ENCODE data around the gene TOMM5. TPM values are rescaled to one million over a fixed set of nuclear protein-coding genes. Genes with fewer than 3 reads are reported as not detected.
"Not testable (repeated sequence)": the region's sequence is repeated elsewhere in the genome, so short reads cannot be mapped to it uniquely, and the experiment has no call there.

Gene TOMM5
- total RNA-seq, 2 donors from 2014 or later, result 76.4 to 123 TPM

DNA sequence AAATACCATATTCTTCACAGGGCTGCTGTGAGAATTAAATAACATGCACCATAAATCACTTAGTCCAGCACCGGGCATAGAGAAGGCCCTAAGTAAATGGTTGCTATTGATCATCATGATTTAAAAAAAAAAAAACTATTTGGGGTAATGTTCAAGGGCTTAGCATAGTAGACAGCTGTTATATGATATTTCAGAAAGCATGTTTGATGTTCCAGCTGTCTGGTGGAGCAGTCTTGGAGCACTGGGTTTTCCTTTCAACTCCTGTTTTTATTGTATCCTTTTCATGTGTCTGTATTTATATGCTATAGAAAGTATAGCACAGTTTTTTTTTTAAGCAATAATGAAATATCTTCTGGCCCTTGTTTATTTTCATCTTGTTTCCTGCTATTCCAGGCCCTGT, 28.0 kb upstream of the TOMM5 start:
- no peak for ATAC-seq
- no peak overlapping the region for H3K27ac Mint-ChIP-seq

DNA sequence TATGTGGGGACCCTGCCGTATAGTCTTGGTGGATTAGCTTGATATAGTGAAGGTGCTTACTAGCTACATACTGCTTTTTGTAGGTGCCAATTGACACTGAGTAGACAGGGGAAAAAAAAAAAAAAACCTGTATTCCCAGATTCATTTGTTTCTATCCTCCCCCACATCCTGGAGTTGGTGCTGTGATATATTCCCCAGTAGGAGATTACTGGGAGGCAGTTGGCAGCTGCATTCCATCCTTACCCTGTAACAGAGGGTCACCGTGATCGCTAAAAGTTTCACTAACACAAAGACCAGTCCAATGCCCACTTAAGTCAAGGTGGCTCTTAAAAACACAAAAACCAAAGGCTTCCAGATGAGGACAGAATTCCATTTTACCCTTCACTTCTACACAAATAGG, 27.4 kb upstream of the TOMM5 start:
- ATAC-seq (no peak), DNase-seq (ENCODE audit: low spot score in 2 of 2) (no peak)
- Mint-ChIP-seq H3K27ac (no peak overlapping the region), H3K36me3 (no peaks in the 10 kb centered on the region), H3K9me3 (no peaks in the 10 kb centered on the region)

More for the DNA sequence above, 28.0 kb upstream of the TOMM5 start:
- Mint-ChIP-seq H3K36me3 (no peaks in the 10 kb centered on the region), H3K9me3 (no peaks in the 10 kb centered on the region)
- DNase-seq (ENCODE audit: low spot score in 2 of 2), result no peak

DNA sequence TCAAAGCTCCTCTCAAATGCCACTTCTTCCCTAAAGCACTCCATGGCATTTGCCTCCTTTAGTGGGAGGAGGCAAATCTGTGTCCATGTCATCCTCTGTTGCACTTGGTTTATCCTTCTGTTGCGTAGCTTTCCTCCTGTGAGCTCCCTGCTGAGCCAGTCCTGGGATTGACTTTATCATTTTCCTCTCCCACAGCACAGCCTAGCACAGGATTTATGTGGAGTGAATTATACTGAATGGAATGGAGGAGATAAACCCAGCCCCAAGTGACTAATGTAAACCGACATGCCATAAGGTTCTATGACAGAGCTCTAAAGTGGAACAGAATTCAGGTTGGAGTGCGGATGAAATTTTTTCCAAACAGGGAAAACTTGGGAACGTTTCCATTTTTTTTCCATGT, 26.4 kb upstream of the TOMM5 start:
- DNase-seq (ENCODE audit: low spot score in 2 of 2) (no peak), ATAC-seq (no peak)
- no peaks in the 10 kb centered on the region for H3K9me3 Mint-ChIP-seq
- peak overlapping the region in 1 of 2 donors; percentile 6 for H3K27ac Mint-ChIP-seq
- no peaks in the 10 kb centered on the region for H3K36me3 Mint-ChIP-seq

DNA sequence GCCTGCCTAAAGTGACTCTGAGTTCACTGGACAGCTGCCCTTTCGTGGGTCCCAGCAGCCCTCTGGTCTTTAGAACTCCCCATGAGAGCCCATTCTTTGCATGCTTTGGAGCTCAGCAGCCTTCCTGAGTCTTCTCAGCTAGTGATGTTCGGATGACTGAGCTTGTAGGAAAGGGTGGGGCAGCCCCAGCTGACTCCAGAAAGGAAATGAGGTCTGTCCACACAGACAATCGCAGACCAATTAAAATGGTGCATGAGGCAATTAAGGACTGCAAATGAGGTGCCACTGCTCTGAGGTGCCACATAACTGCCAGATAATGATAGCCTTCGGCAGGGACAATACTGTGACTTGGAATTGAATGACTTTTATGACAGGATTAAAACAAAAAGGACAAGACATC, 25.4 kb upstream of the TOMM5 start:
- no peak for DNase-seq (ENCODE audit: low spot score in 2 of 2)
- no peaks in the 10 kb centered on the region for H3K36me3 Mint-ChIP-seq
- no peak for ATAC-seq
- no peak overlapping the region for H3K27ac Mint-ChIP-seq
- H3K9me3 Mint-ChIP-seq, result no peaks in the 10 kb centered on the region

DNA sequence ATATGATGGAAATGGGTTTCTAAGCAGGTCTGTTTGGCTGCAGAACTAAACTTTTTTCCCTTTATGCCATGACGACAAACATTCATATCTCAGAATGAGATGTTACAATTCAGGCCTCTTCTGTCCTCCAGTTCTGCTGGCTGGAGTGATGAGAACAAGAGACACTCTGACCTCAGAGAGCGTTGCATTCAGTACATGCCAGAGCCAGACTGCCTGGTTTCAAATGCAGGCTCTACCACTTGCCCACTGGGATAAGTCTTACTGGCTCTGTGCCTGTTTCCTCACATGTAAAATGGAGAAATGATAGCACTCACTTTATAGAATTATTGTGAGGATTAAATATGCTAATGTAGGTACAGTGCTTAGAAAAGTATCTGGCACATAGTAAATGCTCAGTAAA, 24.8 kb upstream of the TOMM5 start:
- ATAC-seq, result no peak
- no peak overlapping the region for H3K27ac Mint-ChIP-seq

DNA sequence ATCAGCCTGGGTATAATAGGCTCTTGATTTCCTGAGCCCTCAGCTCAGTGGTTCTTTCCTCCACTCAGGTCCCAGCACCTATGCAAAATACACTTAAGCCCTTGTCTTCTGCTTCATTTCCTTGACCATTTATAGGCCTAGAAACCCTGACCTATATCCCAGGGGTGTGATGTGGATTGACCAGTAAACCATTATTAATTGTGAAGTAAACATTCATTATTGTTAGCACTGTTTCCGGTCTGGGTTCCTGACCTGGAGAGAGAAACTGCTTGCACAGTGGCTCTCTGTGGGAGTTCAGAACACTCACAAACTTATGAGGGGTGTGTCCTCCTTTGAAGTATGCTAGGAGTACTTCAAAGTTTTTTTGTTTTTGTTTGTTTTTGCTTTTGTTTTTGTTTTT, 19.6 kb upstream of the TOMM5 start:
- Mint-ChIP-seq H3K9me3 (no peaks in the 10 kb centered on the region), H3K36me3 (no peaks in the 10 kb centered on the region), H3K27ac (no peak overlapping the region)
- DNase-seq (ENCODE audit: low spot score in 2 of 2), result no peak
- no peak for ATAC-seq

More for the DNA sequence above, 24.8 kb upstream of the TOMM5 start:
- Mint-ChIP-seq H3K9me3 (no peaks in the 10 kb centered on the region), H3K36me3 (no peaks in the 10 kb centered on the region)
- DNase-seq (ENCODE audit: low spot score in 2 of 2), result no peak

DNA sequence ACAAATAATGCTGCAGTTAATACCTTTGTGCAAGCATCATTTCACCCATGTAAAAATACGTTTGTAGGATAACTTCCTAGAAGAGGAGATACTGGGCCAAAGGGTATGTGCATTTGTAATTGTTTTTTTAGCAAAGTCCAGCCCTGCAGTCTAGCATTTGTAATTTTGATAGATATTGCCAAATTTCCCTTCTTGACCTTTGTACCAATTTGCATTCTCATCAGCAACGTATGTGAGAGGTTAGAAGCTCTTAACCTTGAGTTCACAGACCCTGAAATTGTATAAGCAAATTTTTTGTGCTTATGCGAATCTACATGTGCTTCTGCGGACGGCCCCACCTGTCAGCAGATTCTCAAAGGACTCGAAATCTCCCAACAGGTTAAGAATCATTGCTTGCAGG, 18.6 kb upstream of the TOMM5 start:
- ATAC-seq (no peak), DNase-seq (ENCODE audit: low spot score in 2 of 2) (no peak)
- H3K36me3 Mint-ChIP-seq, result no peaks in the 10 kb centered on the region
- no peaks in the 10 kb centered on the region for H3K9me3 Mint-ChIP-seq
- H3K27ac Mint-ChIP-seq, result no peak overlapping the region

DNA sequence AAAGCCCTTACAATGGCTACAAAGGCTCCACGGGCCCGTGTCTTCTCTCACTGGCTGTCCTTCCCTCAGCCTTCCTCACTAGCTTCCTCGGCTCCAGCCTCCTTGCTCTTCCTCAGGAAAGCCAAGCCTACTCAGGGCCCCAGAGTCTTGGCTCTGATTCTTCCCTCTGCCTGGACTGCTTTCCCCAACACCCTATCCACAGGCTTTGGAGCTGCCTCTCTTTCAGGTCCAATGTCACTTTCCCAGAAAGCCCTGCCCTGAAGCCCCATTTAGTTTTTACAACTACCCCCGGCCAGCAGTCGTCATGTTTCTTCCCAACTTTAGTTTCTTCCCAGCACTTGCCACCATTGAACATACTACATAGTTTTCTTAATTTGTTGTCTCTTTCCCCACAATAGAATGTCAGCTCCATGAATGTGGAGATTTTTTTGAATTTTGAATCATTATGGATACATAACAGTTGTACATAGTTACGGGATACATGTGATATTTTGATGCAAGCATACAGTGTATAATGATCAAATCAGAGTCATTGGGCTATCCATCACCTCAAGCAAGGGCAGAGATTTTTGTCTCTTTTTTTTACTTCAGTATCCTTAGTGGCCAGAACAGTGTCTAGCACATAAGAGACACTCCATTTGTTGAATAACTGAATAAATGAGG, 17.5 kb upstream of the TOMM5 start:
- H3K27ac Mint-ChIP-seq, result no peak overlapping the region
- H3K36me3 Mint-ChIP-seq, result no peaks in the 10 kb centered on the region
- no peaks in the 10 kb centered on the region for H3K9me3 Mint-ChIP-seq
- DNase-seq (ENCODE audit: low spot score in 2 of 2), result no peak
- ATAC-seq, result no peak

DNA sequence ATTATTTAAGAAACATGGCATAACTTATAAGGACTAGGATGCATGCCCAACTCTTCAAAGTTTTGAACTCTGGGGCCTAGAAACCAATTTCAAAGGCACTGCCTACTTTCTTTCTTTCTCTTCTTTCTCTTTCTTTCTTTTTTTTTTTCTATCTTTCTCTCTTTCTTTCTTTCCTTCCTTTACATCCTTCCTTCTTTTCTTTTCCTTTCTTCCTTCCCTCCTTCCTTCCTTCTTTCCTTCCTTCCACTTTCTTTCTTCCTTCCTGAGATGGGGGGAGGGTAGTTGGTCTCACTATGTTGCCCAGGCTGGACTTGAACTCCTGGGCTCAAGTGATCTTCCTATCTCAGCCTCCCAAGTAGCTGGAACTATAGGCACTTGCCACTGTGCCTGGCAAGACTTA, 15.9 kb upstream of the TOMM5 start:
- no peaks in the 10 kb centered on the region for H3K9me3 Mint-ChIP-seq
- H3K27ac Mint-ChIP-seq, result no peak overlapping the region
- H3K36me3 Mint-ChIP-seq, result no peaks in the 10 kb centered on the region
- DNase-seq (ENCODE audit: low spot score in 2 of 2) (no peak), ATAC-seq (no peak)

DNA sequence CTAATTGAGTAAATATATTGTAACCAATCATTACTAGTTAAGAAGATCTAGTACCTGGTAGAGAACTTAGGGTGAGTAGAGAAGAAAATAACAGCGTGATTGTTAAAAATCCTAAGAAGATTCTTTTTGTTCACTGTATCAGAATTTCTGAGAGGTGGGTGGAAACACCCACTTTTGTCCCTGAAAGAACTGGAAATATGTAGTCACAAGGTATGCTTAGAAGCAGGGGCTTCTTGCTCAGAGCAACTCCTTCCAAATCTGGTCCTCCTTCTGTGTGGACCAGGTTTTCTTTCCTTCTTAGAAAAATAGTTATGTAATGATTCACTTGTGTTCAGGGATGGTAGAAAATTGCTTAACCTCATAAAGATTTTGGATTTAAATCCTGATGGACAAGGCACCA, 11.9 kb upstream of the TOMM5 start:
- Mint-ChIP-seq H3K36me3 (no peaks in the 10 kb centered on the region), H3K9me3 (no peaks in the 10 kb centered on the region), H3K27ac (no peak overlapping the region)
- ATAC-seq (no peak), DNase-seq (ENCODE audit: low spot score in 2 of 2) (no peak)

DNA sequence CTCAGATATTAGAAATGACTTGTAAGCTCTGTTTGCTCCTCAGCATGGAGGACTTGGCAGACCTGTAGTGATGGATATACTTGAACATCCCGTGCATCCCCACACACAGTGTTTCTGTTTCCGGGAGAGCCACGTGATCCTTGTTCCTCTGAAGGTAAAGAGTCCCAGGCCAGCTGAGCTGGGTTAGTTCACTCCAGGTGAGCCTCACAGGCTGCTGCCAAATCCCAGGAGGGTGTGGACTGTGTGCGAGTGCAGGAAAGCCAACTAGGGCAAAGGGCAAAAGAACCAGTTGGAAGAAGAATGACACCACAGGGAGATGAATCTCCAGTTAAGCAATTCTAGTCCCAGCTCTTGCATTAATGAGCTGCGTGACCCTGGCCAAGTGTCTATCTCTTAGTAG, 10.4 kb upstream of the TOMM5 start:
- Mint-ChIP-seq H3K9me3 (no peaks in the 10 kb centered on the region), H3K27ac (no peak overlapping the region), H3K36me3 (no peaks in the 10 kb centered on the region)
- no peak for DNase-seq (ENCODE audit: low spot score in 2 of 2)
- no peak for ATAC-seq

DNA sequence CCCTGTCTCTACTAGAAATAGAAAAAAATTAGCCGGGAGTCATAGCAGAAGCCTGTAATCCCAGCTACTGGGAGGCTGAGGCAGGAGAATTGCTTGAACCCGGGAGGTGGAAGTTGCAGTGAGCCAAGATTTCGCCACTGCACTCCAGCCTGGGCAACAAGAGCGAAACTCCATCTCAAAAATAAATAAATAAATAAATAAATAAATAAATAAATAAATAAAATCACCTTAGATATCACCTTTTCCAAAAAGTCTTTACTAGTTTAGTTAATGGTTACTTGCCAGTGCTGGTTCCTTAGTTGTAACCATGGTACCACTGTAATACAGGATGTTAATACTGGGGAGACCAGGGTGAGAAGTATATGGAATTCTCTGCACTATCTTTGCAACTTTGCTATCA, 9.7 kb upstream of the TOMM5 start:
- ATAC-seq; DNase-seq (ENCODE audit: low spot score in 2 of 2); H3K9me3 Mint-ChIP-seq; H3K36me3 Mint-ChIP-seq; H3K27ac Mint-ChIP-seq: not testable (repeated sequence)

DNA sequence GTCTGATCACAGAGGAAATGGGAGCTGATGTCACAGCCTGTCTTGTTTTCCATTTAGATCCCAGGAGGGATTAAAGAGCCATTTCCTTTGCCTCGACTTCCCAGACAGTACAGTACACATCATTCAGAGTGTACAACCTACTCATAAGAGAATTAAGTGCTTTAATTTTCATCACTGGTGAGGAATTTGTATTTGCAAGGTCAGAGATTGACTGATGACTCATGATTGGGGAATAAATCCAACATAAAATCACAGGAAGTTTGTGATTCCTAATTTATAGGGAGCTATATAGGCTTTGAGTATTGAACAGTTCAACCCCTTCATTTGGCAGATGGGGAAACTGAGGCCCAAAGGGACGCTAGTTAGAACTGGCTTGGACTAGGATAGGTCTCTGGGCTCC, 4.1 kb upstream of the TOMM5 start:
- no peaks in the 10 kb centered on the region for H3K9me3 Mint-ChIP-seq
- ATAC-seq, result no peak
- H3K27ac Mint-ChIP-seq, result no peak overlapping the region
- H3K36me3 Mint-ChIP-seq, result peaks cover 11% of the 10 kb centered on the region in 2 donors
- no peak for DNase-seq (ENCODE audit: low spot score in 2 of 2)

DNA sequence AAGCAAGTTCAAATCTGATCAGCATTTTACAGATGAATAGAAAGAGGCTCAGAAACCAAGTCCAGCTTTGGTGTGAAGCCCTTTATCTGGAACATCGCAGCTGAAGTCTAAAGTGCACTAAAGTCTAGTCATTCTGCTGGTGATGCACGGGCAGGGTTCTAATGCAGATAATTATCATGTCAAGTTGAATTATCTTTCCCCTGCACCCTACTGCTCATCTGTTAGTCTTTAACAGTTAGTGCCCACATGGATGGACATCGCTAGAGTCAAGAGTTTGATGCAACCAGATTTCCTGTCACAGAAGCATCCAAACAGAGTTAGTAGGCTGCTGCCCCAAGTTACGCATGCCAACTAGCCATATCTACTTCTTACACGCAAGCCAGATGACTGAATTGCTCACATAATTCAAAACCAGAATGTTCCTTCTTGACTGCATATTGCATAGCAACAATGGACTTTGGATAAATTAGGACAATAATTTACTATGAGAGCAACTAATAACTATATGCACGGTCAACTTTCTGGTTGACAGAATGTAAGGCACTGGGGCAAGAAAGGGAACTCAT, 1.6 kb upstream of the TOMM5 start:
- H3K36me3 Mint-ChIP-seq, result peaks cover 19 to 21% of the 10 kb centered on the region in 2 donors
- DNase-seq (ENCODE audit: low spot score in 2 of 2) (no peak), ATAC-seq (no peak)
- H3K9me3 Mint-ChIP-seq, result no peaks in the 10 kb centered on the region
- no peak overlapping the region for H3K27ac Mint-ChIP-seq

DNA sequence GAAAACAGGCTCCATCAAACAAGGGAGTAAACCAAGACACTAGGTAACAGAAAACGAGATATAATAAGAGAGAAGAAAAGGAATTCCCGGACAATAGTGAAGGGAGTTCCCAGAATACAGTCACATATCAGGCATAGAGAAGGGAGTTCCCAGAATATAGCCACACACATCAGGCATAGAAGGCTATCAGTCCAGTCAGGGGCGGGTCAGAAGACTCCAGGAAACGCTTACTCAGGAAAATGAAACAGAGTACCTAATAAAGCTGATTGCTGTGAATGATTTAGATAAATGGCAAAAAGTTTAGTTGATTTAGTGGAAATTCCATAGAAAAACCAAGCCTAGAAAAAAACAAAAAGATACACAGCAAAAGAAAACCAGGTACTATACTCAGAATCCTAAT, 4.9 kb downstream of the TOMM5 start:
- DNase-seq (ENCODE audit: low spot score in 2 of 2) (no peak), ATAC-seq (no peak)
- Mint-ChIP-seq H3K9me3 (no peaks in the 10 kb centered on the region), H3K36me3 (peaks cover 33 to 37% of the 10 kb centered on the region in 2 donors), H3K27ac (no peak overlapping the region)

DNA sequence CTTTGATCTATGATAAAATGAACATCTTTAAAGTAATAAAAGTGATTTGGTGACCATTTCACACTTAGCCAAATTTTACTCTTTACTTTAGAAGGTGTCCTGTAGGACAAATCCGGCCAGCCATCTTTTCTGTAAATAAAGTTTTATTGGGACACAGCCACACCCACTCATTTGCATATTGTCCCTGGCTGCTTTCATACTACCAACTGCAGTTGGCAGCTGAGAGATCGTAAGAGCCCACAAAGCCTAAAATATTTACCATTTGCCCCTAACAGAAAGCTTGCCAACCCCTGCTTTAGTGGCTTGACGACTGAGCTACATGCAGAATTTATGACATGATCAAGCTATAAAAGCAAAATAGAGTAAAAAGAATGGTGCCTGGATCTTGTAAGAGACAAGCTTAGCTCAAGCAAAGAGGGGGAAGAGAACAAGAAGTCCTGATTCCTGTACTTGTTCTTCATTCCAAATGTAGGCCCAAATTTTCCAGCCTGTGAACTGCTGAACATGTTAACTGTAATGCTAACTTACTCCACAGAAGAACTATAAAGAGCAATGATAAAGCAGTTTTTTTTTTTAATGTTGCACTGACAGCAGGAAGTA, 8.8 kb downstream of the TOMM5 start:
- DNase-seq (ENCODE audit: low spot score in 2 of 2) (no peak), ATAC-seq (no peak)
- Mint-ChIP-seq H3K36me3 (peaks cover 13 to 19% of the 10 kb centered on the region in 2 donors), H3K27ac (peak overlapping the region in 1 of 2 donors; percentile 0), H3K9me3 (no peaks in the 10 kb centered on the region)

DNA sequence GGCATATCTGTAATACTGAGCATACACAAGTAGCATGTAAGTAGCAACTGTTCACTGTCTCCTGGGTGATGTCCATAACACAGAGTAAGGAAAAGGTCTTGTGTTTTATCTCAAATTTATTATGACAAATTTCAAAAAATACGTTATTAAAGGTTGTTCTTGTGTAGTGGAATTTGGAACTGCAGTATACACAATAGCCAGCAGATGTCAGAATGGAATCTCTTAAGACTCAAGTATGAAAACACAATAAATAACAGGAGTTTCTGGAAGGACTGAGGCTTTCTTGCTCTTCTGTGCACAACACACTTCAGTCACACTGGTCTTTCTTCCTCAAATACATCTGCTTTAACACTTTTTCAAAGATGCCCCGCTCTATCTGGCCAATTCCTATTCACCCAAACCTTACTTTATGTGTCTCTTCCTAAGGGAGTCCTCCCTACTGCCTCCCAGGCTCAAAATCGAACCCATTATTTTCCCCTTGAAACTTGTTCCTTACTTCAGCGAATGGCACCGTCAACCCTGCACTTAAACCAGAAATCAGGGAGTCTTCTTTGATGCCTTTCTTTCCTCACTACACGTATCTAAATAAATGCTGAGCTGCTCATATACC, 9.7 kb downstream of the TOMM5 start:
- Mint-ChIP-seq H3K36me3 (peaks cover 8 to 19% of the 10 kb centered on the region in 2 donors), H3K27ac (peak overlapping the region in 1 of 2 donors; percentile 0), H3K9me3 (no peaks in the 10 kb centered on the region)
- no peak for DNase-seq (ENCODE audit: low spot score in 2 of 2)
- peak in 1 of 2 donors; percentile 44 for ATAC-seq

All from activated naive CD4-positive, alpha-beta T cell treated with anti-CD3 and anti-CD28 coated beads, Interleukin-2, amount 50 U/mL, for 72 hours (primary cell).